Hepatocyte (in vitro differentiated cells): ENCODE data around the gene NEK10. TPM values are rescaled to one million over a fixed set of nuclear protein-coding genes. Genes with fewer than 3 reads are reported as not detected.

ENCODE experiments used
- DNase-seq: peaks from one replicate; pipeline ENCODE4 v3.0.0-alpha.2; 2016; ENCODE audit warnings: low spot score
- H2AFZ ChIP-seq: fragments of 200-600 bp; sonication (generic); 2 replicates; pipeline ENCODE4 v1.6.0; 2016; ENCODE audit warnings: antibody characterized with exemption, mild to moderate bottlenecking
- H3K27ac ChIP-seq: fragments of 200-600 bp; sonication (generic); 2 replicates; pipeline ENCODE4 v1.5.1; 2016; ENCODE audit warnings: mild to moderate bottlenecking
- H3K27me3 ChIP-seq: fragments of 200-600 bp; sonication (generic); 2 replicates; pipeline ENCODE4 v1.6.1; 2016
- H3K36me3 ChIP-seq: fragments of 200-600 bp; sonication (generic); replicated peaks from 2 replicates; pipeline ENCODE4 v1.5.1; 2016; ENCODE audit warnings: low read depth; ENCODE audit not compliant: insufficient read depth
- H3K4me1 ChIP-seq: fragments of 200-600 bp; sonication (generic); 2 replicates; pipeline ENCODE4 v1.5.1; 2016; ENCODE audit warnings: mild to moderate bottlenecking, moderate library complexity; ENCODE audit not compliant: insufficient read depth
- H3K4me2 ChIP-seq: fragments of 200-600 bp; sonication (generic); 2 replicates; pipeline ENCODE4 v1.6.0; 2016
- H3K4me3 ChIP-seq: fragments of 200-600 bp; sonication (generic); 2 replicates; pipeline ENCODE4 v1.5.1; 2016; ENCODE audit warnings: mild to moderate bottlenecking
- H3K79me2 ChIP-seq: fragments of 200-600 bp; sonication (generic); 2 replicates; pipeline ENCODE4 v1.6.0; 2017; ENCODE audit warnings: mild to moderate bottlenecking
- H3K9me2 ChIP-seq: fragments of 200-600 bp; sonication (generic); replicated peaks from 2 replicates; pipeline ENCODE4 v1.6.0; 2017; ENCODE audit warnings: mild to moderate bottlenecking; ENCODE audit not compliant: insufficient read depth
- H3K9me3 ChIP-seq: fragments of 200-600 bp; sonication (generic); 2 replicates; pipeline ENCODE4 v1.5.1; 2016; ENCODE audit warnings: low read depth, mild to moderate bottlenecking
- H4K20me1 ChIP-seq: fragments of 200-600 bp; sonication (generic); 2 replicates; pipeline ENCODE4 v1.6.0; 2016; ENCODE audit warnings: mild to moderate bottlenecking; ENCODE audit not compliant: insufficient read depth, poor library complexity, severe bottlenecking
- EZH2 ChIP-seq: fragments of 200-600 bp; sonication (generic); IDR thresholded peaks from 2 replicates; pipeline ENCODE4 v1.6.1; 2016; ENCODE audit warnings: antibody characterized with exemption, mild to moderate bottlenecking, borderline replicate concordance
- EZH2phosphoT487 ChIP-seq: fragments of 200-600 bp; sonication (generic); IDR thresholded peaks from one replicate; pipeline ENCODE4 v1.6.1; 2018; ENCODE audit warnings: antibody characterized with exemption, mild to moderate bottlenecking, low read depth, moderate library complexity; ENCODE audit not compliant: unreplicated experiment, severe bottlenecking
- WGBS: methylation state at CpG from one replicate; pipeline ENCODE4 v1.1.6; 2016; ENCODE audit warnings: low lambda C conversion rate; ENCODE audit errors: missing lambda C conversion rate; 5-methylcytosine and 5-hydroxymethylcytosine counted together
- polyA plus RNA-seq: library from polyadenylated mRNA; unstranded; fragments of >200 nt; fragmentation: Nextera tagmentation; extraction: Ambion mirVana; gene quantifications from 2 replicates; pipeline ENCODE4 v1.2.1, GENCODE V29; 2016
- total RNA-seq: library from RNA; depleted of rRNA; stranded (reverse); fragments of >200 nt; gene quantifications from 2 replicates; pipeline ENCODE4 v1.2.3, GENCODE V29; 2014
- TF ChIP-seq, protein P1 (sequence below): fragments of 200-600 bp; sonication (generic); IDR thresholded peaks from 2 replicates; pipeline ENCODE4 v1.5.1; 2016; ENCODE audit warnings: antibody characterized with exemption, mild to moderate bottlenecking; ENCODE audit not compliant: poor library complexity

The NEK10 gene
- total and polyA plus RNA-seq, 2 experiments from 2014 or later = 0.13 to 2.0 TPM

- WGBS = 82% methylated on average over 1 of the region's 1 CpG
- no peaks in the 10 kb centered on the region for H3K79me2 ChIP-seq
- H3K27me3 ChIP-seq = no peaks in the 10 kb centered on the region
- no peaks in the 10 kb centered on the region for H3K9me3 ChIP-seq
- no peak for TF ChIP-seq EZH2
- TF ChIP-seq, protein P1, sequence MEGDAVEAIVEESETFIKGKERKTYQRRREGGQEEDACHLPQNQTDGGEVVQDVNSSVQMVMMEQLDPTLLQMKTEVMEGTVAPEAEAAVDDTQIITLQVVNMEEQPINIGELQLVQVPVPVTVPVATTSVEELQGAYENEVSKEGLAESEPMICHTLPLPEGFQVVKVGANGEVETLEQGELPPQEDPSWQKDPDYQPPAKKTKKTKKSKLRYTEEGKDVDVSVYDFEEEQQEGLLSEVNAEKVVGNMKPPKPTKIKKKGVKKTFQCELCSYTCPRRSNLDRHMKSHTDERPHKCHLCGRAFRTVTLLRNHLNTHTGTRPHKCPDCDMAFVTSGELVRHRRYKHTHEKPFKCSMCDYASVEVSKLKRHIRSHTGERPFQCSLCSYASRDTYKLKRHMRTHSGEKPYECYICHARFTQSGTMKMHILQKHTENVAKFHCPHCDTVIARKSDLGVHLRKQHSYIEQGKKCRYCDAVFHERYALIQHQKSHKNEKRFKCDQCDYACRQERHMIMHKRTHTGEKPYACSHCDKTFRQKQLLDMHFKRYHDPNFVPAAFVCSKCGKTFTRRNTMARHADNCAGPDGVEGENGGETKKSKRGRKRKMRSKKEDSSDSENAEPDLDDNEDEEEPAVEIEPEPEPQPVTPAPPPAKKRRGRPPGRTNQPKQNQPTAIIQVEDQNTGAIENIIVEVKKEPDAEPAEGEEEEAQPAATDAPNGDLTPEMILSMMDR = no peak
- TF ChIP-seq EZH2phosphoT487 = no peak
- H3K9me2 ChIP-seq = no peaks in the 10 kb centered on the region
- H3K4me1 ChIP-seq = peaks cover 3% of the 10 kb centered on the region
- H3K4me3 ChIP-seq = no peak overlapping the region
- H4K20me1 ChIP-seq = no peaks in the 10 kb centered on the region
- H2AFZ ChIP-seq = no peak overlapping the region
- no peaks in the 10 kb centered on the region for H3K36me3 ChIP-seq
- DNase-seq = no peak
- H3K4me2 ChIP-seq = no peak overlapping the region
- no peak overlapping the region for H3K27ac ChIP-seq
Measured at GRCh38 chr3:27097182-27097581, 272.0 kb downstream of the NEK10 start.

DNA sequence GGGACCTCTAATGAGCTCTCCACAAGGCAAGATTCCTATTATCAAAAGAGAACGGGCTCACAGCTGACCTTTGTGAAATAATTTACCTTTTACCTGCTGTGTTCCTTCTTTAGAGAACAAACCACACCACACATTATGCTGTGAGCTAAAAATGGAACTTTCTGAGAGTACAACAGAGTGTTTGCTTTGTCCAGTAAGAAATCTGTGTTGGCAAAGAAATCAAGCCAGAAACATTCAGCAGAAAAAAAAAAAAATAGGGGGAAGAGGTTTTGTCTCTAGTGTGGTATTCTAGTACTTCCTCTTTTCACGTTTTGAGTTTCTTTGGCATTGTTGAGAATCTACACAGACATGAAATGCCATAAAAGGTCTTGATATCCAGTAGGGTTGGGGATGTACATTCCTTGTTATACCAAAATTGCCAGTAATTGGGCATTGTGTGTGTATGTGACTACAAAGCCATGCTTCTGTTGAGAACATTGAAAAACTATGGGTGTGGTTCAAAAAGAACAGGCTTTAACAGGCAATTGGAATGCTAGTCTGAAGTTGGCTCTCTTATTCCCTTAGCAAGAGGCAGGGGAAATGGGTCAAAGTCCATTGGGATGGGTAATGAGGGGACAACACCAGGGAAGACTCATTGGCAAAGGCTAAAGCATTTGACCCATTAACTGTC, 273.5 kb downstream of the NEK10 start:
- no peaks in the 10 kb centered on the region for H3K79me2 ChIP-seq
- H4K20me1 ChIP-seq = no peaks in the 10 kb centered on the region
- peaks cover 3% of the 10 kb centered on the region for H3K4me1 ChIP-seq
- no peaks in the 10 kb centered on the region for H3K9me2 ChIP-seq
- H3K36me3 ChIP-seq = no peaks in the 10 kb centered on the region
- H3K4me3 ChIP-seq = no peak overlapping the region
- 73% methylated on average over 2 of the region's 2 CpGs for WGBS
- no peaks in the 10 kb centered on the region for H3K9me3 ChIP-seq
- H3K4me2 ChIP-seq = no peak overlapping the region
- H2AFZ ChIP-seq = no peak overlapping the region
- DNase-seq = no peak
- H3K27me3 ChIP-seq = no peaks in the 10 kb centered on the region
- TF ChIP-seq EZH2 (no peak), EZH2phosphoT487 (no peak)
- TF ChIP-seq, protein P1 = no peak
- H3K27ac ChIP-seq = no peak overlapping the region

DNA sequence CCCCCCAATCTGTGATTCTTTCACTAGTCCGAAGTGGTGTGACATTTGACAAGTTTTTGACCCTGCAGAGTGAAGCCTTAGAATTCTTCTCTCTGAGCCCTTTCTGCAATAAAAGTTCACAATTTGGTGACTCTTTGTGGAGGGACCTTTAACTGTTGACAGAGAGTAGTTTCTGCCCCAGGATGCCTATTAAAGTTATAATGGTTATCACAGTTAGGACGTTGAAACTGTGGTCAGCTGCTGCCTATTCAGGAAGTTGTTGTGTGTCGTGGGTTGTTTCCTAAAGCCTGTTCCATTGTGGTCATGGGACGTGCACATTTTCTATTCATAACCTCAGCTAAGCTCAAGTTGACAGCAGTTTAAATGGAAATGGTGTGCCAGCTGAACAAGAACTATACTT, 274.5 kb downstream of the NEK10 start:
- H3K4me2 ChIP-seq = no peak overlapping the region
- H4K20me1 ChIP-seq = no peaks in the 10 kb centered on the region
- peaks cover 3% of the 10 kb centered on the region for H3K4me1 ChIP-seq
- H3K9me3 ChIP-seq = no peaks in the 10 kb centered on the region
- no peak overlapping the region for H3K27ac ChIP-seq
- no peaks in the 10 kb centered on the region for H3K9me2 ChIP-seq
- H3K36me3 ChIP-seq = no peaks in the 10 kb centered on the region
- H2AFZ ChIP-seq = no peak overlapping the region
- no peaks in the 10 kb centered on the region for H3K79me2 ChIP-seq
- no peak overlapping the region for H3K4me3 ChIP-seq
- DNase-seq = no peak
- H3K27me3 ChIP-seq = no peaks in the 10 kb centered on the region
- 64% methylated on average over 4 of the region's 4 CpGs for whole genome bisulfite sequencing
- TF ChIP-seq, protein P1 = no peak
- TF ChIP-seq EZH2phosphoT487 (no peak), EZH2 (no peak)
